GM21619 (cell line): ENCODE results near the gene TEKT3.

Experiments
- ATAC-seq: cut with Tn5 transposase; IDR thresholded peaks from one replicate; pipeline ENCODE4 v1.9.1; 2021; ENCODE audit not compliant: unreplicated experiment

TEKT3 gene

GRCh38 chr17:15341385-15341849 lies at the start of gene TEKT3:
Gene TEKT3 (minus strand): TSS chr17:15341597. CDS start chr17:15331585, 10,012 bp downstream.
- no peak for ATAC-seq

DNA sequence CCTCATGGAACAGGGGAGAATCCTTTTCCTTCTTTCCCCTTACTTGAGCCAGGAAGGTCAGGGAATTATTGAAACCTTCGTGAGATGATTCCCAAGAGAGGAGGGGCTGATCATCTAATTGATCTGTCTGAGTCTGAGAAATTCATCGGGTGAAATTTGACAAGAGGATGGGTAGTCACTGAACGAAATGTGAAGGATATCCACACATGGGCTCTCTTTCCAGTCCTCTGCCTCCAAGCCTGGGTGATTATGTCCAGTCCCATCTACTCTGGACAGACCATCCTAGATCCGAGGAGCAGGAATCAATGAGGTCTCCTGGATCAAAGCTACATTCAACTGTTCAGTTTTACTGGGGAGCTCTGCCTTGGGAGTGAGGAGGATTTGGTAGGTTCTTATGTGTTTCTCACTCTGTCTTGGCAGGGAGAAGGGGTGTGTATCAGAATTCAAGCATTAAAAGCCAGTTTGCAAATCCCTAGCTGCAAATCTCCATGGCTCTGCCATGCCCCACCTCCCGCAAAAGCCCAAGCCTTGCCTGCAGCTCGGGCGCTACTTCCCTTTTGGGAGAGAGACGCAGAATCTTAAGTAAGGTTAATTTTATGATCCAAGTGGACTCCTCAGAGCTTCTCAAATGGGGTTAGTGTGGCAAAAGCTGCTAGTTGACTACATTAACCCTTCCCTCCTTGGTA lies 47.1 kb upstream of the TEKT3 start:
- no peak for ATAC-seq

DNA sequence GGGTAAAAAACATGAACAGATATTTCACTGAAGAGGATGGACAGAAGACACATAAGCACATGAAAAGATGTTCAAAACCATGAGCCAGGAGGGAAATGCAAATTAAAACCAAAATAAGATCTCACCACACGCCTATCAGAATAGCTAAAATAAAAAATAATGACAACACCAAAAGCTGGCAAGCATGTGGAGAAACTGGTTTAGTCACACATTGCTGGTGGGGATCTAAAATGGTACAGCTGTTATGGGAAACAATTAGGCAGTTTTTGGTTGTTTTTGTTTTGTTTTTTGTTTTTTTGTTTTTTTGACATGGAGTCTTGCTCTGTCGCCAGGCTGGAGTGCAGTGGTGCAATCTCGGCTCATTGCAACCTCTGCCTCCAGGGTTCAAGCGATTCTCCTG lies 44.7 kb upstream of the TEKT3 start:
- no peak for ATAC-seq

GRCh38 chr17:15385305-15385704 lies 43.9 kb upstream of the TEKT3 start:
- no peak for ATAC-seq

GRCh38 chr17:15384142-15384787 lies 42.9 kb upstream of the TEKT3 start:
- no peak for ATAC-seq

DNA sequence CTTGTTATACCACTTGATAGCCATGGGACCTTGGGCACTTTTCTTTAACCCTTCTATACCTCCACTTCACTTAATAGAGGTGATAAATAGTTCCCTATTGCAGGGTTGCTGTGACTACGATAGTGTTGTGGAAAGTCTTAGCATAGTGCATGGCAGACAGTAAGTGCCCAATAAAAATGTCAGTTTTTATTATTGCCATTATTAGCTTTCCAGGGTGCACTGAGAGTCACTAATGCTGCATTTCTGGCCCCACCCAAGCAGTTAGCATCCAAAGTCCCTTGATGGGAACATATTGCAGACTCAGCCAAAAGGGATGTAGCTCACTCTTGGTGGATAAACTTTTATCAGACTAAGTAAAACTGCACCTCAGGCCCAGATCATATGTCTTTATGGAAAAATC lies 41.5 kb upstream of the TEKT3 start:
- ATAC-seq, result no peak

DNA sequence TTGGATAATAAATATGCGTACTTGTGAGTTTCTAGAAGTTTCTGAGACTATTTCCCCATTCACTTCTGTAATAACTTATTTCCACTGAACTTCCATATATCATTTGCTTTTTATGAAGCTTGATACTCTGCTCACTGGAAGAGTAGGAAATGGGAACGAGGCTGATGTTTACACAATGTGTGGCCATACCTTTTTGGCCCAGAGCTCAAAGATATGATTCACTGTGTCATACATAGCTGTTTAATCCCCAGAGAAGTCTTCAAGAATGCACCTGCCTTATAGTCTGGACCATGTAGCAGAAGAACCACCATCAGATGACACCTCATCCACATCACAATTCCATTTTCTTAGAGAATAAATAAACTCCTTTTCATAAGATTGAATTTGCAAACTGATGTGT lies 40.3 kb upstream of the TEKT3 start:
- ATAC-seq, result no peak

DNA sequence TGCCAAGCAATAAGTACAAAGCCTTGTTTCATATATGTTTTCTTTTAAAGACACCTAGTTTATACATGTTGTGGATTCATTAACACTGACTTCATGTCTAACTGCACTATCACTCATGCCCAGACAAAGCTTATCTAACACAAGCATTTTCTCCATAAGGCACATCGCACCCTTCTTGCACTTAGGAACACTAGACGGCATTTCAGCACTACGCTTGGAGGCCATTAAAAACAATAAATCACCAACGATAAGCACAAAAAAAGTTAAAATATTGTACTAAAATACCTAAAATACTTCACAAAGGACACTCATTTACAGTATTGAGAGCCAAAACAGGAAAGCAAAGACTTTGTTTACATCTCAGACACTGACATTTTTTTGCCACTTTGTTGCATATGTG lies 39.0 kb upstream of the TEKT3 start:
- ATAC-seq, result no peak

- ATAC-seq, result no peak
Measured at GRCh38 chr17:15379659-15380058, 38.3 kb upstream of the TEKT3 start.

GRCh38 chr17:15378243-15378642 lies 36.8 kb upstream of the TEKT3 start:
- no peak for ATAC-seq

- ATAC-seq, result no peak
Measured at GRCh38 chr17:15377616-15378015, 36.2 kb upstream of the TEKT3 start.

DNA sequence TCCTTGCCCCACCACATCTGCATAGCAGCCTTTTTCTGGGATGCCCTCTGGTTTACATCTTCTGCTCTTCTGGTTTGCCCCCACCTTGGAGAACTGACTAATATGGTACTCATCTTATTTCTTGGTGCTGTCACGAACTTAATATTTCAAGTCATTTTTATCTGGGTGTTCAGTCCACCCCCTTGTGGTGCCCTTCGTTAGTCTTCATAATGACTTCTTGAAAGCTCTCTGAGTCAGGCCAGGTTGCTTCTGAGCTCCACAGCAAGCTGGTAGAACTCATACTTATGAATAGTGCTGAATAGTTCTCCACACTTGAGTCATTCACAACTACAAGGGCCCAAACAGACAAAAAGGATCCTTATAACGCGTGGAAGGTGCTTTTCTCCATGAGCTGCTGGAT lies 35.8 kb upstream of the TEKT3 start:
- no peak for ATAC-seq

- ATAC-seq, result no peak
Measured at GRCh38 chr17:15371376-15372130, 30.2 kb upstream of the TEKT3 start.

- ATAC-seq, result no peak
Measured at GRCh38 chr17:15368600-15368999, 27.2 kb upstream of the TEKT3 start.

- ATAC-seq, result no peak
Measured at GRCh38 chr17:15366026-15366425, 24.6 kb upstream of the TEKT3 start.

GRCh38 chr17:15364615-15365014 lies 23.2 kb upstream of the TEKT3 start:
- ATAC-seq, result no peak

- ATAC-seq, result no peak
Measured at GRCh38 chr17:15363702-15364101, 22.3 kb upstream of the TEKT3 start.

GRCh38 chr17:15361592-15361991 lies 20.2 kb upstream of the TEKT3 start:
- ATAC-seq, result no peak

- ATAC-seq, result no peak
Measured at GRCh38 chr17:15361151-15361550, 19.8 kb upstream of the TEKT3 start.

- ATAC-seq, result no peak
Measured at GRCh38 chr17:15354256-15354655, 12.9 kb upstream of the TEKT3 start.

GRCh38 chr17:15351925-15352324 lies 10.5 kb upstream of the TEKT3 start:
- ATAC-seq, result no peak

DNA sequence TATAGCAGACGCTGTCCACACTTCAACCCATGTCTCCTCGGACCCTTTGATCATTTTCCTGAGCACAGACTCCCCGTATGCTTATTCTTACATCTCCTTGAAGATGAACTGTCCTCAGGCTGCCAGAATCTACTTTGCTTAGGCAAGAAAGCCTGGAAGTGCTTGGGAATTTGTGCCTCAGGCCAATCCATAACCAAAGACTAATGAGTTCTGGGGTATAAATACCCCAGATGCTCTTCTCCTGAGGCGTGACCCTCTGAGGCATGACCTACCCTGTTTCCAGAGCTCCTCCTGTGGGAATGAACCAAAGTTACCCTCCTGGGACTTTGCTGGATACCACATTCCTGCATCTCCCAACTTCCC lies 10.1 kb upstream of the TEKT3 start:
- no peak for ATAC-seq
